ENCODE measurements around the gene CAPN7.
"Not testable (repeated sequence)": the region's sequence is repeated elsewhere in the genome, so short reads cannot be mapped to it uniquely, and the experiment has no call there.

Gene CAPN7

DNA sequence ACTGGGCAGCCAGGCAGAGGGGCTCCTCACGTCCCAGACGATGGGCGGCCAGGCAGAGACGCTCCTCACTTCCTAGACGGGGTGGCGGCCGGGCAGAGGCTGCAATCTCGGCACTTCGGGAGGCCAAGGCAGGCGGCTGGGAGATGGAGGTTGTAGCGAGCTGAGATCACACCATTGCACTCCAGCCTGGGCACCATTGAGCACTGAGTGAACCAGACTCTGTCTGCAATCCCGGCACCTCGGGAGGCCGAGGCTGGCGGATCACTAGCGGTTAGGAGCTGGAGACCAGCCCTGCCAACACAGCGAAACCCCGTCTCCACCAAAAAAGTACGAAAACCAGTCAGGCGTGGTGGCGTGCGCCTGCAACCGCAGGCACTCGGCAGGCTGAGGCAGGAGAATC, 42.4 kb upstream of the CAPN7 start:
- H3K23ac ChIP-seq (ENCODE audit: low read length); H3K27ac ChIP-seq (ENCODE audit: low read depth, low read length); H3K79me1 ChIP-seq (ENCODE audit: low read length); H3K4ac ChIP-seq (ENCODE audit: low read depth, low read length); H3K9ac ChIP-seq (ENCODE audit: low read length); H3K4me1 ChIP-seq (ENCODE audit: control insufficient read depth, low read depth, low read length); H3K4me2 ChIP-seq (ENCODE audit: low read length); H3K36me3 ChIP-seq (ENCODE audit: control insufficient read depth, insufficient read depth, low read length); H2BK120ac ChIP-seq (ENCODE audit: low read depth, low read length); H2AK5ac ChIP-seq (ENCODE audit: low read length); H2BK5ac ChIP-seq (ENCODE audit: low read length); H4K8ac ChIP-seq (ENCODE audit: low read depth, low read length); DNase-seq; H2BK15ac ChIP-seq (replicated peaks; ENCODE audit: low read depth); H3K4me3 ChIP-seq (ENCODE audit: low read length); H3K27me3 ChIP-seq (ENCODE audit: insufficient read depth, low read length, poor library complexity); H4K5ac ChIP-seq (ENCODE audit: low read length); H3K18ac ChIP-seq (ENCODE audit: low read length); H3K79me2 ChIP-seq (ENCODE audit: control insufficient read depth, insufficient read depth, low read length); H3K56ac ChIP-seq (ENCODE audit: low read length): not testable (repeated sequence)
- no CpG with 5 or more reads among the region's 24 CpGs for WGBS (ENCODE audit: extremely low coverage, insufficient coverage, low lambda C conversion rate)

DNA sequence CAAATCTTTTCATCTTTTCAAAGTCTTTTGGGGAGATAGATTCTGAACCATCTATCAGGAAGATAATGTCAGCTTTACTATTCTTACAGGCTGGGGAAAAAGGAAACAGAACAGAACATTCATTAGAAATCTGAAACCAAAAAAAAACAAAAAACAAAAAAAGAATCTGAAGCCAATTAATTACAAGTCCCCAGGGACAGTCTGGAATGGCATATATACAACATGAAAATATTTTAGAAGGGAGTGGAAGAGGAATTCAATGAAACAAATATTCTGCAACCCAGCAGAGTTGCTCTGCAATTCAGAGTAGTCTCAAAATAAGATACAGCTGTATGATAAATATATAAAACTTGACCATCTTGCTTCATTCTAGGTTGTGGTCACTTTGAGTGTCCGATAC, 41.7 kb upstream of the CAPN7 start:
- no peaks in the 10 kb centered on the region for H3K79me2 ChIP-seq (ENCODE audit: control insufficient read depth, insufficient read depth, low read length)
- no peaks in the 10 kb centered on the region for H3K27me3 ChIP-seq (ENCODE audit: insufficient read depth, low read length, poor library complexity)

DNA sequence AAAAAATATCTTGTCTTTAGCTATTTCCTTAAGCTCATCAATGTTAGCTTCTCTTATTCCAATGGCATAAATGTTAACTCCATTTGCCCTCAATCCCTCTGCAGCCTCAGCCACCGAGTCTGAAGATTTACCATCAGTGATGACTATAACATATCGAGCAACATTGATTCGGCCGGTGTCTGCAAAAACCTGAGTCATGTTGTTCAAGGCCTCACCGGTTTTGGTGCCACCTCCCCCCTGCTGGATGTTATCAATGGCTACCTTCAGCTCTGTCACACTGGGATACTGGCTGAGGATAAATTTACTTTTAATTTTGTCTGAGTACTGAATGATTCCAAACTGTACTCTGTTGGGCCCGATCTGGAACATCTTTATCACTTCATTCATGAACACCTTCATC, 41.0 kb upstream of the CAPN7 start:
- H2BK15ac ChIP-seq (replicated peaks; ENCODE audit: low read depth) = no peak overlapping the region
- H3K4me2 ChIP-seq (ENCODE audit: low read length) = no peak overlapping the region
- no peak overlapping the region for H3K4ac ChIP-seq (ENCODE audit: low read depth, low read length)
- no peaks in the 10 kb centered on the region for H3K79me2 ChIP-seq (ENCODE audit: control insufficient read depth, insufficient read depth, low read length)
- no peak overlapping the region for H3K9ac ChIP-seq (ENCODE audit: low read length)
- DNase-seq = no peak
- no peak overlapping the region for H3K4me3 ChIP-seq (ENCODE audit: low read length)
- H3K36me3 ChIP-seq (ENCODE audit: control insufficient read depth, insufficient read depth, low read length) = no peaks in the 10 kb centered on the region
- H3K27me3 ChIP-seq (ENCODE audit: insufficient read depth, low read length, poor library complexity) = no peaks in the 10 kb centered on the region
- H2BK5ac ChIP-seq (ENCODE audit: low read length) = no peak overlapping the region
- no peaks in the 10 kb centered on the region for H3K4me1 ChIP-seq (ENCODE audit: control insufficient read depth, low read depth, low read length)
- H4K5ac ChIP-seq (ENCODE audit: low read length) = no peak overlapping the region
- H3K27ac ChIP-seq (ENCODE audit: low read depth, low read length) = no peak overlapping the region
- no peak overlapping the region for H3K56ac ChIP-seq (ENCODE audit: low read length)
- H2AK5ac ChIP-seq (ENCODE audit: low read length) = no peak overlapping the region
- H3K23ac ChIP-seq (ENCODE audit: low read length) = no peak overlapping the region
- no peaks in the 10 kb centered on the region for H3K79me1 ChIP-seq (ENCODE audit: low read length)
- no peak overlapping the region for H4K8ac ChIP-seq (ENCODE audit: low read depth, low read length)
- WGBS (ENCODE audit: extremely low coverage, insufficient coverage, low lambda C conversion rate) = no CpG with 5 or more reads among the region's 6 CpGs
- no peak overlapping the region for H2BK120ac ChIP-seq (ENCODE audit: low read depth, low read length)
- no peak overlapping the region for H3K18ac ChIP-seq (ENCODE audit: low read length)

More for the DNA sequence above, 41.7 kb upstream of the CAPN7 start:
- Histone ChIP-seq H3K9ac (ENCODE audit: low read length) (no peak overlapping the region), H4K8ac (ENCODE audit: low read depth, low read length) (no peak overlapping the region), H3K56ac (ENCODE audit: low read length) (no peak overlapping the region), H2BK120ac (ENCODE audit: low read depth, low read length) (no peak overlapping the region), H3K18ac (ENCODE audit: low read length) (no peak overlapping the region), H3K4ac (ENCODE audit: low read depth, low read length) (no peak overlapping the region), H2BK5ac (ENCODE audit: low read length) (no peak overlapping the region), H3K79me1 (ENCODE audit: low read length) (no peaks in the 10 kb centered on the region), H3K4me1 (ENCODE audit: control insufficient read depth, low read depth, low read length) (no peaks in the 10 kb centered on the region), H3K4me2 (ENCODE audit: low read length) (no peak overlapping the region), H2AK5ac (ENCODE audit: low read length) (no peak overlapping the region), H3K36me3 (ENCODE audit: control insufficient read depth, insufficient read depth, low read length) (no peaks in the 10 kb centered on the region), H3K4me3 (ENCODE audit: low read length) (no peak overlapping the region), H2BK15ac (replicated peaks; ENCODE audit: low read depth) (no peak overlapping the region), H3K23ac (ENCODE audit: low read length) (no peak overlapping the region), H3K27ac (ENCODE audit: low read depth, low read length) (no peak overlapping the region), H4K5ac (ENCODE audit: low read length) (no peak overlapping the region)
- WGBS (ENCODE audit: extremely low coverage, insufficient coverage, low lambda C conversion rate) = no CpG with 5 or more reads among the region's 1 CpG
- no peak for DNase-seq

DNA sequence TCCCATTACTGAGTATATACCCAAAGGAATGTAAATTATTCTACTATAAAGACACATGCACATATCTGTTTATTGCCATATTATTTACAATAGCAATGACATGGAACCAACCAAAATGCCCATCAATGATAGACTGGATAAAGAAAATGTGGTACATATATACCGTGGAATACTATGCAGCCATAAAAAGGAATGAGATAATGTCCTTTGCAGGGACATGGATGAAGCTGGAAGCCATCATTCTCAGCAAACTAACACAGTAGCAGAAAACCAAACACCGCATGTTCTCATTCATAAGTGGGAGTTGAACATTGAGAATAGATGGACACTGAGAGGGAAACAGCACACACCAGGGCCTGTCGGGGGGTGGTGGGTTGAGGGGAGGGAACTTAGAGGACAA, 39.7 kb upstream of the CAPN7 start:
- not testable (repeated sequence) for H3K4me3 ChIP-seq (ENCODE audit: low read length); H3K23ac ChIP-seq (ENCODE audit: low read length); H3K4ac ChIP-seq (ENCODE audit: low read depth, low read length); H3K56ac ChIP-seq (ENCODE audit: low read length); H3K27me3 ChIP-seq (ENCODE audit: insufficient read depth, low read length, poor library complexity); DNase-seq; H2AK5ac ChIP-seq (ENCODE audit: low read length); H3K27ac ChIP-seq (ENCODE audit: low read depth, low read length); H3K4me1 ChIP-seq (ENCODE audit: control insufficient read depth, low read depth, low read length); H2BK15ac ChIP-seq (replicated peaks; ENCODE audit: low read depth); H2BK120ac ChIP-seq (ENCODE audit: low read depth, low read length); H4K8ac ChIP-seq (ENCODE audit: low read depth, low read length); H3K79me2 ChIP-seq (ENCODE audit: control insufficient read depth, insufficient read depth, low read length); H2BK5ac ChIP-seq (ENCODE audit: low read length); H3K36me3 ChIP-seq (ENCODE audit: control insufficient read depth, insufficient read depth, low read length); H4K5ac ChIP-seq (ENCODE audit: low read length); H3K4me2 ChIP-seq (ENCODE audit: low read length); H3K18ac ChIP-seq (ENCODE audit: low read length); H3K79me1 ChIP-seq (ENCODE audit: low read length); H3K9ac ChIP-seq (ENCODE audit: low read length)
- WGBS (ENCODE audit: extremely low coverage, insufficient coverage, low lambda C conversion rate) = no CpG with 5 or more reads among the region's 3 CpGs

DNA sequence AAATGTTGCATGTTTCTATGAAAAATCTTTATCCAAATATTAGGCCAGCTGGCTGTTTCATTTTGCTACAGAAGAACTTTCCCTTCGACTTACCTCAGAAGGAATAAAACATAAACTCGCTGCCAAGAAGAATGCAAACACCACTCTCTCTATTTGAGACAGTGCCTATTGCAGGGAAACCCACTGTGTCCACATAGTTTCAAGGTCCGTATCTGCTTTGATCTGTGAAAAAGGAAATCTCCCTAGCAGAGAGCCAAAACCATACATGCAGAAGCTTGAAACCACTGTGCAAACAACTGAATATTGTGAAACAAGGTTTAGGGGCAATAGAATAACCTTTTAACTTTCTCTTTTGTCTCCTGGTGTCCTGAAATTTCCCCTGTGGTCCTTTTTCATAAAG, 35.0 kb upstream of the CAPN7 start:
- Histone ChIP-seq H2BK120ac (ENCODE audit: low read depth, low read length) (no peak overlapping the region), H3K27ac (ENCODE audit: low read depth, low read length) (no peak overlapping the region), H2BK5ac (ENCODE audit: low read length) (no peak overlapping the region), H3K4ac (ENCODE audit: low read depth, low read length) (no peak overlapping the region), H4K5ac (ENCODE audit: low read length) (no peak overlapping the region), H3K23ac (ENCODE audit: low read length) (no peak overlapping the region), H3K79me1 (ENCODE audit: low read length) (no peaks in the 10 kb centered on the region), H3K4me2 (ENCODE audit: low read length) (no peak overlapping the region), H3K4me1 (ENCODE audit: control insufficient read depth, low read depth, low read length) (no peaks in the 10 kb centered on the region), H3K4me3 (ENCODE audit: low read length) (no peak overlapping the region), H3K56ac (ENCODE audit: low read length) (no peak overlapping the region), H2AK5ac (ENCODE audit: low read length) (no peak overlapping the region), H3K18ac (ENCODE audit: low read length) (no peak overlapping the region), H4K8ac (ENCODE audit: low read depth, low read length) (no peak overlapping the region), H3K79me2 (ENCODE audit: control insufficient read depth, insufficient read depth, low read length) (no peaks in the 10 kb centered on the region), H3K36me3 (ENCODE audit: control insufficient read depth, insufficient read depth, low read length) (no peaks in the 10 kb centered on the region), H2BK15ac (replicated peaks; ENCODE audit: low read depth) (no peak overlapping the region), H3K9ac (ENCODE audit: low read length) (no peak overlapping the region), H3K27me3 (ENCODE audit: insufficient read depth, low read length, poor library complexity) (no peaks in the 10 kb centered on the region)
- no CpG with 5 or more reads among the region's 3 CpGs for WGBS (ENCODE audit: extremely low coverage, insufficient coverage, low lambda C conversion rate)
- no peak for DNase-seq

DNA sequence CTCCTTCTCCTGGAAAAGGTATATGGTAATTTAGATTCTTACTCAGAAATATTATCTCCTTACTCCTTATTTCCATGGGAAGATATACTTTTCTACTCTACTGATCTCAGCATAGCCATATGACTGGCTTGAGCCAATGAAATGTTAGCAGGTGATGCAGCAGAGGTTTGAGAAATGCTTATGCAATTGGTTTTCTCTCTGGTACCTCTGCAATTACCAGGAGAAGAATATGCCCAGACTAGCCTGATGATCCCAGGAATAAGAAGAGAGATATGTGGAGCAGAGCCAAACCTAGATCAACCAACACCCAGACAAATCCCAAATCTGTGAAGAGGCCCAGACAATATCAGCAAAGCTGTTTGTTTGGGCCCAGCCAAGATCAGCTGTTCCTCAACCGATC, 33.2 kb upstream of the CAPN7 start:
- no peak overlapping the region for H2BK120ac ChIP-seq (ENCODE audit: low read depth, low read length)
- no peak overlapping the region for H3K4me2 ChIP-seq (ENCODE audit: low read length)
- no peak overlapping the region for H4K5ac ChIP-seq (ENCODE audit: low read length)
- no peak overlapping the region for H3K56ac ChIP-seq (ENCODE audit: low read length)
- no peak overlapping the region for H2BK5ac ChIP-seq (ENCODE audit: low read length)
- H3K9ac ChIP-seq (ENCODE audit: low read length) = no peak overlapping the region
- no peak overlapping the region for H2AK5ac ChIP-seq (ENCODE audit: low read length)
- no CpG with 5 or more reads among the region's 1 CpG for WGBS (ENCODE audit: extremely low coverage, insufficient coverage, low lambda C conversion rate)
- H3K4me3 ChIP-seq (ENCODE audit: low read length) = no peak overlapping the region
- H3K23ac ChIP-seq (ENCODE audit: low read length) = no peak overlapping the region
- no peak overlapping the region for H3K27ac ChIP-seq (ENCODE audit: low read depth, low read length)
- H3K18ac ChIP-seq (ENCODE audit: low read length) = no peak overlapping the region
- no peak overlapping the region for H2BK15ac ChIP-seq (replicated peaks; ENCODE audit: low read depth)
- H3K79me1 ChIP-seq (ENCODE audit: low read length) = no peaks in the 10 kb centered on the region
- H3K79me2 ChIP-seq (ENCODE audit: control insufficient read depth, insufficient read depth, low read length) = no peaks in the 10 kb centered on the region
- no peaks in the 10 kb centered on the region for H3K4me1 ChIP-seq (ENCODE audit: control insufficient read depth, low read depth, low read length)
- H4K8ac ChIP-seq (ENCODE audit: low read depth, low read length) = no peak overlapping the region
- no peak for DNase-seq
- H3K4ac ChIP-seq (ENCODE audit: low read depth, low read length) = no peak overlapping the region
- no peaks in the 10 kb centered on the region for H3K27me3 ChIP-seq (ENCODE audit: insufficient read depth, low read length, poor library complexity)
- H3K36me3 ChIP-seq (ENCODE audit: control insufficient read depth, insufficient read depth, low read length) = no peaks in the 10 kb centered on the region
